H1 (cell line): ENCODE measurements around the gene MRRF. TPM values are rescaled to one million over a fixed set of nuclear protein-coding genes. Genes with fewer than 3 reads are reported as not detected.

Experiments used
- CTCF ChIA-PET: fragments of 300-600 bp; sonication (Branson Sonifier 250); formaldehyde crosslinking; loops from one replicate; lab custom pipeline; 2021; ENCODE audit not compliant: partially characterized antibody; lab: Charles Lee
- POLR2A ChIA-PET: fragments of 300-600 bp; sonication (Branson Sonifier 250); formaldehyde crosslinking; loops from one replicate; lab custom pipeline; 2021; ENCODE audit warnings: inconsistent platforms; ENCODE audit not compliant: partially characterized antibody; lab: Charles Lee
- DNase-seq, 2 experiments: peaks; one replicate each; pipeline versions ENCODE4 v3.0.0 to v3.0.0-alpha.2; 2010 to 2022; ENCODE audit warnings: low spot score in 2 of 2, low read depth in 1 of 2, mixed read lengths in 1 of 2
- FAIRE-seq: peaks from 2 replicates; lab custom pipeline; 2011; peaks lifted over from hg19 to GRCh38; lab: Jason Lieb, UNC
- H2AFZ ChIP-seq: 2 replicates; pipeline ENCODE4 v1.8.1; 2012; ENCODE audit warnings: low read length, inconsistent platforms
- H2AK5ac ChIP-seq: 2 replicates; pipeline ENCODE4 v1.6.1; 2013; ENCODE audit warnings: low read depth, low read length
- H2BK120ac ChIP-seq: replicated peaks from 2 replicates; pipeline ENCODE3; 2013; ENCODE audit warnings: low read depth, low read length, inconsistent platforms
- H2BK12ac ChIP-seq: 2 replicates; pipeline ENCODE4 v1.6.1; 2013; ENCODE audit warnings: low read depth, low read length
- H2BK15ac ChIP-seq: 2 replicates; pipeline ENCODE4 v1.6.1; 2013; ENCODE audit warnings: low read length
- H2BK20ac ChIP-seq: 2 replicates; pipeline ENCODE4 v1.6.1; 2013; ENCODE audit warnings: low read length
- H2BK5ac ChIP-seq: 2 replicates; pipeline ENCODE4 v1.6.1; 2013; ENCODE audit warnings: low read depth, low read length
- H3K14ac ChIP-seq: 2 replicates; pipeline ENCODE4 v1.6.1; 2013; ENCODE audit warnings: inconsistent platforms; ENCODE audit not compliant: insufficient read length
- H3K18ac ChIP-seq: 2 replicates; pipeline ENCODE4 v1.6.1; 2013; ENCODE audit warnings: low read length; ENCODE audit errors: extremely low read depth
- H3K23ac ChIP-seq: 2 replicates; pipeline ENCODE4 v1.6.1; 2013; ENCODE audit warnings: inconsistent platforms; ENCODE audit not compliant: insufficient read length
- H3K23me2 ChIP-seq: 2 replicates; pipeline ENCODE4 v1.6.1; 2013; ENCODE audit warnings: low read depth, low read length
- H3K27ac ChIP-seq: 2 replicates; pipeline ENCODE4 v1.6.1; 2011; ENCODE audit warnings: low read depth, low read length, inconsistent platforms
- H3K27me3 ChIP-seq, 4 experiments: replicated peaks in 1 of 4; 1 replicate in 1 of 4; 2 replicates in 3 of 4; pipeline versions ENCODE4 v1.6.1 to v1.8.1; 2011 to 2013; ENCODE audit warnings: low read length in 3 of 4, mild to moderate bottlenecking in 3 of 4, inconsistent platforms in 2 of 4, mixed read lengths in 2 of 4, moderate library complexity in 1 of 4; ENCODE audit not compliant: control insufficient read depth in 3 of 4, insufficient read depth in 3 of 4; ENCODE audit errors: extremely low read depth in 1 of 4
- H3K36me3 ChIP-seq, 4 experiments: 2 replicates each; pipeline versions ENCODE4 v1.6.1 to v1.8.1; 2011 to 2013; ENCODE audit warnings: mild to moderate bottlenecking in 4 of 4, low read length in 3 of 4, moderate library complexity in 2 of 4, control low read depth in 1 of 4, inconsistent platforms in 1 of 4; ENCODE audit not compliant: insufficient read depth in 4 of 4, control insufficient read depth in 2 of 4
- H3K4ac ChIP-seq: replicated peaks from 2 replicates; pipeline ENCODE3; 2013; ENCODE audit warnings: low read length, low read depth, mixed read lengths, inconsistent platforms; ENCODE audit not compliant: insufficient read length
- H3K4me1 ChIP-seq, 4 experiments: replicated peaks in 1 of 4; 1 replicate in 1 of 4; 2 replicates in 3 of 4; pipeline versions ENCODE4 v1.6.1 to v1.8.1; 2011 to 2013; ENCODE audit warnings: low read length in 3 of 4, inconsistent platforms in 2 of 4, mixed read lengths in 1 of 4; ENCODE audit not compliant: insufficient read depth in 4 of 4, control insufficient read depth in 3 of 4
- H3K4me2 ChIP-seq, 2 experiments: 2 replicates each; pipeline versions ENCODE4 v1.6.1 to v1.8.1; 2011 to 2013; ENCODE audit warnings: low read depth in 2 of 2, low read length in 2 of 2, control low read depth in 1 of 2, inconsistent platforms in 1 of 2, mild to moderate bottlenecking in 1 of 2; ENCODE audit not compliant: insufficient read depth in 1 of 2
- H3K4me3 ChIP-seq, 4 experiments: fragments of 200-600, 300-600 bp in 1 of 4; sonication (generic), shearing (Covaris generic), sonication (Bioruptor Twin) in 1 of 4; 2 replicates each; pipeline versions ENCODE4 v1.5.1 to v1.8.1; 2011 to 2016; ENCODE audit warnings: low read length in 4 of 4, low read depth in 3 of 4, control low read depth in 2 of 4, inconsistent platforms in 2 of 4, mild to moderate bottlenecking in 2 of 4, mixed read lengths in 1 of 4, moderate library complexity in 1 of 4; ENCODE audit not compliant: insufficient read depth in 2 of 4; ENCODE audit errors: extremely low read depth in 1 of 4
- H3K56ac ChIP-seq: replicated peaks from 2 replicates; pipeline ENCODE3; 2013; ENCODE audit warnings: low read depth, mild to moderate bottlenecking, mixed read lengths, low read length, inconsistent platforms; ENCODE audit not compliant: insufficient read length
- H3K79me1 ChIP-seq: 2 replicates; pipeline ENCODE4 v1.6.1; 2013; ENCODE audit warnings: low read depth, low read length, control low read depth
- H3K79me2 ChIP-seq, 2 experiments: 2 replicates each; pipeline versions ENCODE4 v1.6.1 to v1.8.1; 2012 to 2013; ENCODE audit warnings: low read length in 2 of 2, mild to moderate bottlenecking in 2 of 2, inconsistent platforms in 1 of 2; ENCODE audit not compliant: insufficient read depth in 2 of 2, control insufficient read depth in 1 of 2
- H3K9ac ChIP-seq, 4 experiments: replicated peaks in 1 of 4; 1 replicate in 1 of 4; 2 replicates in 3 of 4; pipeline versions ENCODE4 v1.6.1 to v1.8.1; 2011 to 2013; ENCODE audit warnings: low read depth in 3 of 4, low read length in 3 of 4, control low read depth in 2 of 4, mild to moderate bottlenecking in 2 of 4, moderate library complexity in 2 of 4, inconsistent platforms in 1 of 4; ENCODE audit errors: extremely low read depth in 1 of 4
- H3K9me3 ChIP-seq, 2 experiments: 2 replicates each; pipeline versions ENCODE4 v1.6.1 to v1.8.1; 2012 to 2013; ENCODE audit warnings: mild to moderate bottlenecking in 2 of 2, moderate library complexity in 2 of 2, control low read depth in 1 of 2, inconsistent platforms in 1 of 2, low read depth in 1 of 2, low read length in 1 of 2, mixed read lengths in 1 of 2; ENCODE audit not compliant: insufficient read depth in 2 of 2
- H4K20me1 ChIP-seq, 2 experiments: replicated peaks in 1 of 2; 2 replicates each; pipeline versions ENCODE3 to v1.8.1; 2011 to 2013; ENCODE audit warnings: inconsistent platforms in 2 of 2, low read length in 2 of 2, mild to moderate bottlenecking in 1 of 2; ENCODE audit not compliant: insufficient read depth in 2 of 2, control insufficient read depth in 1 of 2
- H4K5ac ChIP-seq: 2 replicates; pipeline ENCODE4 v1.6.1; 2013; ENCODE audit warnings: low read length, low read depth, mixed read lengths, inconsistent platforms; ENCODE audit not compliant: insufficient read length
- H4K8ac ChIP-seq: 2 replicates; pipeline ENCODE4 v1.8.0; 2013; ENCODE audit warnings: mild to moderate bottlenecking, moderate library complexity, low read length, inconsistent platforms; ENCODE audit not compliant: insufficient read depth; ENCODE audit errors: extremely low read depth
- H4K91ac ChIP-seq: replicated peaks from 2 replicates; pipeline ENCODE3; 2013; ENCODE audit warnings: low read length, mixed read lengths, inconsistent platforms; ENCODE audit not compliant: insufficient read length
- CHD2 ChIP-seq: IDR thresholded peaks from 2 replicates; pipeline ENCODE4 v1.6.1; 2012; ENCODE audit warnings: low read length, improper control_type of control experiment
- CTBP2 ChIP-seq: IDR thresholded peaks from 2 replicates; pipeline ENCODE4 v1.7.0; 2011; ENCODE audit warnings: borderline replicate concordance, mild to moderate bottlenecking, moderate library complexity, mixed read lengths, low read length; ENCODE audit not compliant: insufficient read depth, insufficient read length
- GABPA ChIP-seq: IDR thresholded peaks from 2 replicates; pipeline ENCODE4 v1.6.1; 2011; ENCODE audit warnings: mild to moderate bottlenecking, low read length, moderate library complexity, borderline replicate concordance; ENCODE audit not compliant: insufficient read depth
- TCF12 ChIP-seq: IDR thresholded peaks from 2 replicates; pipeline ENCODE4 v1.6.1; 2011; ENCODE audit warnings: low read depth, mild to moderate bottlenecking, low read length
- WGBS, 2 experiments: shearing (Covaris generic) in 1 of 2; methylation state at CpG; one replicate each; pipeline versions ENCODE4 v1.1.6 to v1.1.7; 2013 to 2015; ENCODE audit warnings: low lambda C conversion rate in 2 of 2, mixed read lengths in 2 of 2, inconsistent platforms in 1 of 2, low coverage in 1 of 2, missing lambda C conversion rate in 1 of 2; ENCODE audit not compliant: insufficient replicate concordance in 2 of 2, insufficient coverage in 1 of 2, insufficient read length in 1 of 2; ENCODE audit errors: extremely low coverage in 1 of 2, missing lambda C conversion rate in 1 of 2; 5-methylcytosine and 5-hydroxymethylcytosine counted together
- polyA plus RNA-seq, 7 experiments: library from polyadenylated mRNA; depleted of rRNA in 3 of 7; stranded (reverse) in 5 of 7; unstranded in 2 of 7; fragments of >200 nt in 5 of 7; fragments of 200-250 nt in 2 of 7; gene quantifications; 1 replicate in 5 of 7; 2 replicates in 1 of 7; 4 replicates in 1 of 7; pipeline versions ENCODE4 v1.2.1 to v1.2.3, GENCODE V29; 2011 to 2013; ENCODE audit warnings: missing spikeins in 2 of 7, mixed read lengths in 2 of 7
- total RNA-seq: library from RNA; stranded (reverse); fragmentation: NEBNext Ultra II Directional; extraction: Animal tissue kit (Norgen Biotek cat#: 25700); gene quantifications from 2 replicates; pipeline ENCODE4 v1.2.1, GENCODE V29; 2021
- TF ChIP-seq, protein P1 (sequence below): IDR thresholded peaks from 2 replicates; pipeline ENCODE4 v1.6.1; 2012; ENCODE audit warnings: inconsistent platforms

MRRF gene
- total and polyA plus RNA-seq, 2 of the 8 experiments (the other 6 are each of a cell fraction or from before 2014, with no cell fraction given) = 29.4 to 47.8 TPM

DNA sequence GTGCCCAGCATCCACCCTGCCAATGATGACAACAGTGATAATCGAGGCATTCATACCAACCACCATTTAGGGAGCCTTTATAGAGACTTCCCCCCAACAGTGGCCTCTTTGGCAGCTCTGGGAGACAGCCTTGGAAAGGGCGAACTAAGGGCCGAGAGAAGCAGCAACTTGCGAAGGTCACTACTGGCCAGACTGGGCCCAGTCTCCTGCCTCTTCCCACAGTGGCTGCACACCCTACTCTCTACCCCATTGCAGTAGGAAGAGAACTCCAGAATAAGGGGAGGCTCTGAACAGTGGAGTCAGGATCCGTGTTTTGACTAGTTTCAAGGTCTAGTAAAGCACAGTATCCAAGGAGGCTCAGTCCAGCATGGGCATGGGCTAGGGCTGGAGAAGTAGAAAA, 41.2 kb upstream of the MRRF start:
- peak in 1 of 2 experiments; percentile 34 for DNase-seq
- ChIA-PET CTCF (interaction anchor here (0.8 to 4.6 kb wide), 11 partner anchors 9 to 127 kb away, joined by 3 to 26 read pairs (median 4); partner anchors contain the start of genes MORN5 and NDUFA8), POLR2A (no interaction called here)

More for the DNA sequence above, 41.2 kb upstream of the MRRF start:
- H3K18ac ChIP-seq = no peak overlapping the region
- H3K23me2 ChIP-seq = peaks cover 26% of the 10 kb centered on the region; the same call in 1 of the 2 replicates
- no peak overlapping the region for H3K4ac ChIP-seq
- H2BK20ac ChIP-seq = no peak overlapping the region
- no peak overlapping the region for H4K8ac ChIP-seq
- 87% methylated on average over 5 of the region's 5 CpGs; no CpG with 5 or more reads in 1 of the 2 experiments for WGBS, 2 experiments
- peaks cover 20 to 38% of the 10 kb centered on the region in 2 experiments for H4K20me1 ChIP-seq
- no peak overlapping the region for H3K23ac ChIP-seq
- no peak overlapping the region for H2BK15ac ChIP-seq
- H3K4me1 ChIP-seq = peaks cover 5 to 58% (median 42%) of the 10 kb centered on the region in 4 experiments
- H3K4me3 ChIP-seq = no peak overlapping the region
- H3K4me2 ChIP-seq = no peak overlapping the region
- peak overlapping the region; percentile 2; the same call in 1 of the 2 replicates for H2BK12ac ChIP-seq
- no peak overlapping the region for H2AFZ ChIP-seq
- no peaks in the 10 kb centered on the region for H3K79me2 ChIP-seq
- H3K27ac ChIP-seq = no peak overlapping the region
- H4K91ac ChIP-seq = no peak overlapping the region
- no peak overlapping the region for H2AK5ac ChIP-seq
- peaks cover 92 to 100% (median 99%) of the 10 kb centered on the region in 4 experiments for H3K27me3 ChIP-seq
- no peak overlapping the region for H2BK5ac ChIP-seq
- no peak overlapping the region for H3K9ac ChIP-seq
- H3K9me3 ChIP-seq = no peaks in the 10 kb centered on the region
- H3K14ac ChIP-seq = no peak overlapping the region
- H4K5ac ChIP-seq = no peak overlapping the region
- H2BK120ac ChIP-seq = no peak overlapping the region
- peaks cover 0 to 2% (median 0%) of the 10 kb centered on the region in 4 experiments; a peak in 1 of 8 replicates for H3K36me3 ChIP-seq
- no peak for FAIRE-seq
- H3K79me1 ChIP-seq = no peaks in the 10 kb centered on the region
- TF ChIP-seq, protein P1, sequence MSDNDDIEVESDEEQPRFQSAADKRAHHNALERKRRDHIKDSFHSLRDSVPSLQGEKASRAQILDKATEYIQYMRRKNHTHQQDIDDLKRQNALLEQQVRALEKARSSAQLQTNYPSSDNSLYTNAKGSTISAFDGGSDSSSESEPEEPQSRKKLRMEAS = no peak
- TF ChIP-seq CTBP2 (no peak), CHD2 (no peak), GABPA (no peak), TCF12 (no peak)
- no peak overlapping the region for H3K56ac ChIP-seq
